Right cardiac atrium (tissue), 5 donors: Measurements from ENCODE around the gene RSAD1. TPM values are rescaled to one million over a fixed set of nuclear protein-coding genes. Genes with fewer than 3 reads are reported as not detected.

Experiments
- ATAC-seq, 2 donors: fragments of 200-7000 bp; cut with Tn5 transposase; one replicate each; pipeline versions ENCODE4 v1.8.0 to v1.9.1; 2020; ENCODE audit warnings: moderate library complexity in 2 of 2, mild to moderate bottlenecking in 1 of 2
- DNase-seq, 3 donors: peaks; one replicate each; pipeline ENCODE4 v3.0.0-alpha.2; 2020
- H3K27ac ChIP-seq: one replicate; pipeline ENCODE4 v1.5.1; 2013; ENCODE audit warnings: mild to moderate bottlenecking, low read length, control low read depth, moderate library complexity
- H3K27me3 ChIP-seq: one replicate; pipeline ENCODE4 v1.6.1; 2013; ENCODE audit not compliant: control insufficient read depth, insufficient read depth
- H3K4me1 ChIP-seq: one replicate; pipeline ENCODE4 v1.6.1; 2013; ENCODE audit warnings: low read length; ENCODE audit not compliant: control insufficient read depth, insufficient read depth
- H3K4me3 ChIP-seq: one replicate; pipeline ENCODE4 v1.5.1; 2013; ENCODE audit warnings: low read length, control low read depth
- H3K9me3 ChIP-seq: one replicate; pipeline ENCODE4 v1.6.1; 2013; ENCODE audit warnings: low read length; ENCODE audit not compliant: control insufficient read depth
- WGBS: extraction: QIAGEN DNeasy Blood & Tissue Kit; methylation state at CpG from one replicate; pipeline ENCODE4 v1.1.7; 2013; 5-methylcytosine and 5-hydroxymethylcytosine counted together
- intact Hi-C, 4 donors: fragments of 100-400 bp; cut with DNase I; formaldehyde crosslinking; loops; one replicate each; pipeline versions ENCODE4 v1.11.0 to v1.14.0; 2022 to 2023
- long read RNA-seq, 4 donors: library from polyadenylated mRNA; unstranded; transcript quantifications; one replicate each; pipeline ENCODE4 v2.0.0, GENCODE V29; 2020 to 2021
- polyA plus RNA-seq: library from polyadenylated mRNA; stranded (reverse); fragments of 200-250 nt; gene quantifications from one replicate; pipeline ENCODE4 v1.2.3, GENCODE V29; 2013
- total RNA-seq, 4 donors: library from RNA; stranded (reverse); fragmentation: NEBNext Ultra II Directional; extraction: Animal tissue kit (Norgen Biotek cat#: 25700); gene quantifications; one replicate each; pipeline ENCODE4 v1.2.1, GENCODE V29; 2021
- donor health status: healthy with polysubstance abuse.
- donor health status: DM: no; HTN: yes; CAD: no.
- donor health status: DM: no; HTN: no; CAD: no.
- donor health status: DM: no; HTN: yes; CAD: no; lungs with severe emphysema.
- donor health status: DM: yes; HTN: yes; CAD: no.

Gene RSAD1
- total RNA-seq, result 10 to 100 TPM; 27.8 to 38.5 (median 32.3) TPM
- 23.9 TPM for polyA plus RNA-seq
- long read RNA-seq, donor 1, transcript RSAD1-201 (9 exons, 2,528 nt), result major isoform, 58 of 75 reads
- long read RNA-seq, donor 1, partial matches to known transcripts, result 9 of 75 reads
- long read RNA-seq, donor 1, other reads (novel, unspliced or antisense), result 6 of 75 reads
- long read RNA-seq, donor 2, transcript RSAD1-201 (9 exons, 2,528 nt), result major isoform, 46 of 59 reads
- long read RNA-seq, donor 2, partial matches to known transcripts, result 4 of 59 reads
- long read RNA-seq, donor 2, other reads (novel, unspliced or antisense), result 9 of 59 reads
- long read RNA-seq, donor 3, transcript RSAD1-201 (9 exons, 2,528 nt), result major isoform, 87 of 120 reads
- long read RNA-seq, donor 3, partial matches to known transcripts, result 17 of 120 reads
- long read RNA-seq, donor 3, other reads (novel, unspliced or antisense), result 12 of 120 reads
- long read RNA-seq, donor 4, transcript RSAD1-201 (9 exons, 2,528 nt), result major isoform, 26 of 35 reads
- long read RNA-seq, donor 4, partial matches to known transcripts, result 3 of 35 reads
- long read RNA-seq, donor 4, other reads (novel, unspliced or antisense), result 6 of 35 reads

GRCh38 chr17:50478391-50479381 is at the start of gene RSAD1:
Gene RSAD1, plus strand, starts transcription at chr17:50478860. Its CDS starts 25 bp downstream, at chr17:50478885.
- Histone ChIP-seq H3K4me1 (peaks cover 3% of the 10 kb centered on the region), H3K9me3 (no peaks in the 10 kb centered on the region), H3K27ac (peak within 1 kb of the TSS; percentile 53), H3K4me3 (peak within 1 kb of the TSS; percentile 60), H3K27me3 (no peaks in the 10 kb centered on the region)
- intact Hi-C loops, result loop anchor here in 2 of 4 donors (10.0 kb wide), 1 partner anchor 114 kb away; no protein-coding TSS in a partner anchor
- DNase-seq, result peak; percentile 88 to 95 (median 95)
- 2% methylated on average over 75 of the region's 75 CpGs for WGBS
- peak; percentile 91 for ATAC-seq

- Histone ChIP-seq H3K27me3 (no peaks in the 10 kb centered on the region), H3K4me1 (peaks cover 13% of the 10 kb centered on the region), H3K9me3 (no peaks in the 10 kb centered on the region), H3K27ac (no peak overlapping the region), H3K4me3 (no peak overlapping the region)
- ATAC-seq (no peak), DNase-seq (no peak)
- intact Hi-C loops, result no loop called here
- 92% methylated on average over 4 of the region's 4 CpGs for WGBS
These were observed 48.9 kb upstream of the RSAD1 start for GRCh38 chr17:50429793-50430192.

GRCh38 chr17:50430821-50431618 is 47.6 kb upstream of the RSAD1 start:
- Histone ChIP-seq H3K27ac (no peak overlapping the region), H3K9me3 (no peaks in the 10 kb centered on the region), H3K27me3 (no peaks in the 10 kb centered on the region), H3K4me3 (no peak overlapping the region), H3K4me1 (peaks cover 6% of the 10 kb centered on the region)
- WGBS, result 73% methylated on average over 4 of the region's 4 CpGs
- ATAC-seq (no peak), DNase-seq (no peak)
- intact Hi-C loops, result no loop called here

- 78% methylated on average over 4 of the region's 4 CpGs for WGBS
- ATAC-seq (no peak), DNase-seq (no peak)
- Histone ChIP-seq H3K27me3 (no peaks in the 10 kb centered on the region), H3K9me3 (no peaks in the 10 kb centered on the region), H3K27ac (no peak overlapping the region), H3K4me3 (no peak overlapping the region), H3K4me1 (peaks cover 5% of the 10 kb centered on the region)
- intact Hi-C loops, result no loop called here
These were observed 46.4 kb upstream of the RSAD1 start for GRCh38 chr17:50432125-50432762.

GRCh38 chr17:50437409-50437808 is 41.3 kb upstream of the RSAD1 start:
- 97% methylated on average over 4 of the region's 4 CpGs for WGBS
- H3K27ac ChIP-seq, result no peak overlapping the region
- intact Hi-C loops, result no loop called here

GRCh38 chr17:50439008-50439407 is 39.7 kb upstream of the RSAD1 start:
- DNase-seq (no peak), ATAC-seq (no peak)
- H3K4me1 ChIP-seq, result peaks cover 6% of the 10 kb centered on the region
- H3K27me3 ChIP-seq, result no peaks in the 10 kb centered on the region
- H3K9me3 ChIP-seq, result no peaks in the 10 kb centered on the region
- WGBS, result 93% methylated on average over 4 of the region's 4 CpGs
- intact Hi-C loops, result no loop called here
- no peak overlapping the region for H3K27ac ChIP-seq
- no peak overlapping the region for H3K4me3 ChIP-seq

More at GRCh38 chr17:50437409-50437808, 41.3 kb upstream of the RSAD1 start:
- Histone ChIP-seq H3K9me3 (no peaks in the 10 kb centered on the region), H3K4me3 (no peak overlapping the region), H3K4me1 (peaks cover 6% of the 10 kb centered on the region), H3K27me3 (no peaks in the 10 kb centered on the region)
- no peak for DNase-seq
- no peak for ATAC-seq

- ATAC-seq, result peak in 1 of 2 donors; percentile 12
- H3K27ac ChIP-seq, result no peak overlapping the region
- intact Hi-C loops, result no loop called here
These were observed 38.4 kb upstream of the RSAD1 start for GRCh38 chr17:50440172-50440837.

GRCh38 chr17:50440838-50441829 is 37.5 kb upstream of the RSAD1 start:
- H3K9me3 ChIP-seq, result no peaks in the 10 kb centered on the region
- H3K4me3 ChIP-seq, result no peak overlapping the region
- H3K4me1 ChIP-seq, result peaks cover 6% of the 10 kb centered on the region
- ATAC-seq (no peak), DNase-seq (no peak)
- H3K27me3 ChIP-seq, result no peaks in the 10 kb centered on the region
- 80% methylated on average over 10 of the region's 10 CpGs for WGBS
- no peak overlapping the region for H3K27ac ChIP-seq
- intact Hi-C loops, result no loop called here

More at GRCh38 chr17:50440172-50440837, 38.4 kb upstream of the RSAD1 start:
- H3K4me1 ChIP-seq, result peaks cover 6% of the 10 kb centered on the region
- 73% methylated on average over 4 of the region's 4 CpGs for WGBS
- no peaks in the 10 kb centered on the region for H3K27me3 ChIP-seq
- H3K9me3 ChIP-seq, result no peaks in the 10 kb centered on the region
- no peak for DNase-seq
- H3K4me3 ChIP-seq, result no peak overlapping the region
